Uterus (tissue), 2 donors: ENCODE results near the gene OTOGL.

Source experiments
- CTCF ChIP-seq, 4 experiments: fragments of 200-600 bp in 2 of 4; fragments of 450-650 bp in 2 of 4; sonication (generic) in 2 of 4; IDR thresholded peaks; one replicate each; pipeline ENCODE4 v1.5.1; 2016 to 2019; ENCODE audit warnings: antibody characterized with exemption in 4 of 4, mild to moderate bottlenecking in 2 of 4, moderate library complexity in 1 of 4
- POLR2A ChIP-seq, 2 donors: fragments of 450-650 bp; IDR thresholded peaks; one replicate each; pipeline ENCODE4 v1.6.1; 2016; ENCODE audit warnings: antibody characterized with exemption in 2 of 2, mild to moderate bottlenecking in 1 of 2, moderate library complexity in 1 of 2

- TF ChIP-seq CTCF (IDR thresholded peaks at IDR 0.05) (no peak), POLR2A (IDR thresholded peaks at IDR 0.05) (no peak)
These were observed 218.6 kb downstream of the OTOGL start for GRCh38 chr12:80317899-80318298.
